ENCODE data around the gene ANTXRL.
"Not testable (repeated sequence)": the region's sequence is repeated elsewhere in the genome, so short reads cannot be mapped to it uniquely, and the experiment has no call there.

ANTXRL gene

DNA sequence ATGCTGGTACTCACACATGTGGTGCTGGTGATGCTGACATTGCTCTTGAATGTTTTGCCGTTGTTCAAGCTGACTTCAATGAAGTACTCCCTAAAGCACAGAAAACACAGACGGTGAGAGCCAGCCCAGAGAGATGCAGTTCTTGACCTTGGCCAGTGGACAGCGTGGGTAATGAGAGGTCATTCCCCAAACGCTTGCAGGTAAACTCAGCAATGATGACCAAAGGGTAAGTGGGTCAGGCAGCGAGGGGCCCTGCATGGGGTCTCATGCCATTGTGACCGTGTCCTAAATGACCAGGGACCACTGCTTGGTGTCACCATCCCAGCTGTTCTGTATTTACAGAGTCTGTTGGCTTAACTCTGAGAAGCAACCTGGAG, 32.8 kb upstream of the ANTXRL start:
- Histone ChIP-seq H3K27me3 (no peaks in the 10 kb centered on the region), H3K36me3 (peaks cover 0 to 10% (median 0%) of the 10 kb centered on the region in 11 experiments; a peak in 2 of 22 replicates), H3K4me3 (no peak overlapping the region), H3K4me1 (peaks cover 0 to 7% (median 0%) of the 10 kb centered on the region in 10 experiments; a peak in 4 of 20 replicates), H3K27ac (no peak overlapping the region), H4K20me1 (peaks cover 0 to 7% (median 0%) of the 10 kb centered on the region in 11 experiments; a peak in 2 of 22 replicates), H3K9me3 (replicated peaks in 1 of 11) (no peaks in the 10 kb centered on the region), H3K4me2 (no peak overlapping the region), H3K9ac (no peak overlapping the region)
- no peak for TF ChIP-seq Cebpa-rat (IDR thresholded peaks at IDR 0.05)

DNA sequence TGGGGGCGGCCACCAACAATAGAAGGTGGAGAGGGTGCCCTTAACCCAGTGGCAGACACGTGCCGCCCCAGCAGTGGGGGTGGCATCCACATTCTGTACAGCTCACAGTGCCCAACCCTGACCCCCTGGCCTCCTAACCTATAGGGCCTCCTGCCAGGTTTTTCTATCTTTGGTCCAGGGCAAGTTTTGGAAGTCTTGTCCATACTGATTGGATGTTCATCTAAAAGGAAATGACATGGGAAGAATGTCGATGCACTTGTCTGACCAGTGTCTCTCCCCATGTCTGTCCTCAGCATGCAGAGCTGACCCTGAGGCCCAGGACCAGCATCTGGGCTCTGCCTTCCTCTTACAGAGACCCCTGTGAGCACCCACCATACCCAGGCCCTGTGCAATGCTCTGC, 32.3 kb upstream of the ANTXRL start:
- H3K27me3 ChIP-seq, result no peaks in the 10 kb centered on the region
- peaks cover 0 to 7% (median 0%) of the 10 kb centered on the region in 10 experiments; a peak in 4 of 20 replicates for H3K4me1 ChIP-seq
- no peak overlapping the region for H3K27ac ChIP-seq
- H4K20me1 ChIP-seq, result peaks cover 0 to 7% (median 0%) of the 10 kb centered on the region in 11 experiments; a peak in 2 of 22 replicates
- no peak overlapping the region for H3K9ac ChIP-seq
- no peak overlapping the region for H3K4me3 ChIP-seq
- peaks cover 0 to 10% (median 0%) of the 10 kb centered on the region in 11 experiments; a peak in 2 of 22 replicates for H3K36me3 ChIP-seq
- no peak for TF ChIP-seq Cebpa-rat (IDR thresholded peaks at IDR 0.05)
- H3K9me3 ChIP-seq (replicated peaks in 1 of 11), result no peaks in the 10 kb centered on the region
- H3K4me2 ChIP-seq, result no peak overlapping the region

DNA sequence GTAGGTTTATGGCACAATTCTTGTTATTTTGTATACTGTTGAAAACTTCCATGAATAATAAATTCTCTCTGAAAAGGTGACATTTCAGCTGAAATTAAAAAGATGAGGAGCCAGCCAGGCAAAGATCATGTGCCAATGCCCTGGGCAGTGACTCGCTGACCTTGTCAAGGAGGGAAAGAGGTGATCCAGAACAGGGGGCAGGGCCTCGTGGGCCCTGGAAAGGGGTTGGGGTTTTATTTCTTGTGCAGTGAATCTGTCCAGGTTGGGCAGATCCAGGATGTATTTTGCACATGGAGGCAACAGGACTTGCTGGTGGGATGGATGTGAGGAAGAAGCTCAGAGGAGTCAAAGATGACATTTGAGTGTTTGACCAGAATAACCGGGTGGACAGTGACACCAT, 31.6 kb upstream of the ANTXRL start:
- not testable (repeated sequence) for H4K20me1 ChIP-seq; H3K9ac ChIP-seq; H3K27me3 ChIP-seq; H3K36me3 ChIP-seq; H3K4me1 ChIP-seq; H3K9me3 ChIP-seq (replicated peaks in 1 of 11); H3K4me2 ChIP-seq; H3K27ac ChIP-seq; H3K4me3 ChIP-seq

DNA sequence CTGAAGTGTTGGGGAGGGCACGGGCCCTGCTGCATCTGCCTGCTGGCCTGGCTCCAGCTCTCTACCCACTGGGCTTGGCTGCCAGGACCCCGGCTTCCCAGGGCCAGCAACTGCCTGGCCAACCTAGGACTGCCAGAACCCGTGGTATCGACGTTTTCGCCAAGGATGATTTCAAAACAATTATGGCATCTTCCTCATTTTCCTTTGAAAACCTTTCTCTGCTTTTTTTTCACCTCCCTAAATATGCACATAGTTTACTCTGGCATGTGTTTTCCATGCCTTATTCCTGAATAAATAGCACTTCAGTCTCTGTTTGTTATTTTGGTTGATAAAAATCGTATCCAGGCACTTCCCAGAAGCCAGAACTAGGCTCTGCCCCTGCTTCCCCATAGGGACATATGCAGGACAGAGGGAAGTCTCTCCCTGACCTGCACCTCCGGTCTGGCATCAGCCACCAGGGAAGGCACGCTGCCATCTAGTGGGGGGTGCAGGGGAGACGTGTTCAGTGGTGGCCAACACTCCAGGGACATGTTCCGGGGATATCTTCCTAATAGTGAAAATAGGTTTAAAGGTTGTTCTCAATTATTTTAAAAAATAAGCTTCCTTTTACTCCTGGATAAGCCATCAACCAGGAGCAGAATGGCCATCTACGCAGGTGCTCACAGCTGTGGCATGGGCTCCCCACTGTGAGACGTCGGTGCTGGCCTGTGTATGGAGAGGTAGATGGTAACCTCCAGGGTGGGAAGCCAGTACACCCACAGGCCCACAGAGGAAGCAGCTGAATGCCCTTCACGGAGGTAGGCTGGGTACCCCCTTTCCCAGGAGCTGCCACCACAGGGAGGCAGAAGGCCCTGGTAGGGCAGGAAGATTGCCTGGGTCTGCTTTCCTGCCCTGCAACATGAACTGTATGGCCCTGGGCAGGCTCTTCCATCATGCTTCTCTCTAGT, 30.7 kb upstream of the ANTXRL start:
- no peak overlapping the region for H3K27ac ChIP-seq
- H3K36me3 ChIP-seq, result peaks cover 0 to 10% (median 0%) of the 10 kb centered on the region in 11 experiments; a peak in 2 of 22 replicates
- no peaks in the 10 kb centered on the region for H3K9me3 ChIP-seq (replicated peaks in 1 of 11)
- H3K4me2 ChIP-seq, result 0 out of 22 replicates have a peak overlapping the region, but pooled peaks of 1 of the 11 experiments have one; percentile 0
- peaks cover 0 to 7% (median 0%) of the 10 kb centered on the region in 10 experiments; a peak in 4 of 20 replicates for H3K4me1 ChIP-seq
- no peak overlapping the region for H3K9ac ChIP-seq
- TF ChIP-seq Cebpa-rat (IDR thresholded peaks at IDR 0.05), result no peak
- no peaks in the 10 kb centered on the region for H3K27me3 ChIP-seq
- peaks cover 0 to 7% (median 0%) of the 10 kb centered on the region in 11 experiments; a peak in 2 of 22 replicates for H4K20me1 ChIP-seq
- no peak overlapping the region for H3K4me3 ChIP-seq

DNA sequence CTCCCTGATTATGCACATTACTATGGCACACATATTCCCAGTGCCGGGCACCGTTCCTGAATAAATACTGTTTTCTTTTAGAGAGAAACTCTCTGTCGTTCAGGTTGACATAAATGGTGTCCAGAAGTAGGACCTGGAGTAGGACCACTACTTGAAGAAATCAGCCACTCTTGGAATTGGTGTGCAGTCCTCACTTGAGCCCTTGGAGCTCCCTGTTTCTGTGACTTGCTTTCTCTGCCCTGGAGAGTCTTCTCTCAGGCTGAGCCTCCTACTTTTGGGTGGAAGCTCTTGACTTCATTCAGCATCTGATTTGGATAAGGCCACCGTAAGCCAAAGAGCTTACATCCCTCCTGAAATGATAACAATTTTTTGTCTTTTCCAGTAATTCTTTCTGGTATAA, 29.7 kb upstream of the ANTXRL start:
- no peak overlapping the region for H3K4me3 ChIP-seq
- no peak for TF ChIP-seq Cebpa-rat (IDR thresholded peaks at IDR 0.05)
- peaks cover 0 to 10% (median 0%) of the 10 kb centered on the region in 11 experiments; a peak in 2 of 22 replicates for H3K36me3 ChIP-seq
- H3K4me2 ChIP-seq, result no peak overlapping the region
- no peak overlapping the region for H3K9ac ChIP-seq
- H3K9me3 ChIP-seq (replicated peaks in 1 of 11), result no peaks in the 10 kb centered on the region
- H3K27ac ChIP-seq, result no peak overlapping the region
- H3K27me3 ChIP-seq, result no peaks in the 10 kb centered on the region
- peaks cover 0 to 7% (median 0%) of the 10 kb centered on the region in 11 experiments; a peak in 2 of 22 replicates for H4K20me1 ChIP-seq
- H3K4me1 ChIP-seq, result peaks cover 0 to 7% (median 0%) of the 10 kb centered on the region in 10 experiments; a peak in 4 of 20 replicates

DNA sequence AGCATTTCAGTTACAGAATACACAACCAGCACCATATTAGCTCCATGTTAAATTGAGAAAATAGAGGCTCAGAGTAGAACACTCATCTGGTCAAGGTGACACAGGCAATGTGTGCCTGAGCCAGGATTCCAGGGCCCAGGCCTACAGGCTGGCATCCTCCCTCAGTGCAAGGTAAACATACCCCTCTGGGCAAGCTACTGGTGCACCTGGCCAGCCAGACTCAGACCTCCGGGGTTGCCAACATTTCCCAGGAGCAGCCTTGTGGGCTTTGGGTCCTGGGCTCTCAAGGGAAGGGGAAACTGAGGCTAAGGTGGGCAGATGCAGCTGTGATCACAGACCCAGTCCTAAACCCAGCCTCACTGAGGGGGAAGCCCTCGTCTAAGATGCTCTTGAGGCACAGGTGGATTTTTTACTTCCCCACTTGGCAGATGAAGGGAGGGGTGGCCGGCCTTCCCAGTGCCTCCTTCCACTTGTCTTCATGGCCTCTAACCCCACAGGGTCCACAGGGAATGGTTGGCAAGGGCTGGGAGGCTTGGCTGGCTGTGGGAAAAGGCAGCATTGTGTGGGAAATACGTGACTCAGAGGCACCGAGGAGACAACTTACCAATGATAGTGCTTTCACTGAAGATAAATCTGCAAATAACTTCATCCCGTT, 23.8 kb upstream of the ANTXRL start:
- not testable (repeated sequence) for H3K9ac ChIP-seq; H3K9me3 ChIP-seq (replicated peaks in 1 of 11); H3K27ac ChIP-seq; H3K4me3 ChIP-seq; H3K27me3 ChIP-seq; H3K36me3 ChIP-seq; H4K20me1 ChIP-seq; H3K4me2 ChIP-seq
- peaks cover 21 to 42% (median 30%) of the 10 kb centered on the region in 10 experiments for H3K4me1 ChIP-seq

DNA sequence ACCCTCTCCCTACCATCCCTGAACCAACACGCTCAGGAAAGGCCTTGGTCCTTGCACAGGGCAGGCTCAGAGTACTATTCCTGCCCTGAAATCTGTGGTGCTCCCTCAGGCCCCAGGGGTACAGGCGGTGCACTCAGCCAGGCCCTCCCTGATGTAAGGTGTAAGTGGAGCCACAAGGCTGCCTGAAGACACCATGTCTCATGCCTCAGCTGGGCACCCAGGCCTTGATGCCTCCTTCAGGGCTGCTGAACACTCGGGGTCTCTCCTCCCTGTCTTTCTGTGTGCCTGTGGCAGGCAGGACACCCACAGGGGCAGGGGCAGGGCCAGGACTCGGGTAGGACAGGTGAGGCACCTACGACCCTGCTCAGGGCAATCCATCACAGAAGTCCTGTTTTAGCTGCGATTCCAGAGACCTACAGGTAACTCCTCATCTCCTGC, 22.9 kb upstream of the ANTXRL start:
- Histone ChIP-seq H3K9me3 (replicated peaks in 1 of 11) (no peaks in the 10 kb centered on the region), H3K36me3 (no peaks in the 10 kb centered on the region), H3K4me2 (no peak overlapping the region), H3K27me3 (no peaks in the 10 kb centered on the region), H3K27ac (no peak overlapping the region), H4K20me1 (peaks cover 0 to 4% (median 0%) of the 10 kb centered on the region in 11 experiments; a peak in 1 of 22 replicates), H3K4me1 (peaks cover 29 to 50% (median 38%) of the 10 kb centered on the region in 10 experiments), H3K4me3 (no peak overlapping the region), H3K9ac (no peak overlapping the region)
- no peak for TF ChIP-seq Cebpa-rat (IDR thresholded peaks at IDR 0.05)

DNA sequence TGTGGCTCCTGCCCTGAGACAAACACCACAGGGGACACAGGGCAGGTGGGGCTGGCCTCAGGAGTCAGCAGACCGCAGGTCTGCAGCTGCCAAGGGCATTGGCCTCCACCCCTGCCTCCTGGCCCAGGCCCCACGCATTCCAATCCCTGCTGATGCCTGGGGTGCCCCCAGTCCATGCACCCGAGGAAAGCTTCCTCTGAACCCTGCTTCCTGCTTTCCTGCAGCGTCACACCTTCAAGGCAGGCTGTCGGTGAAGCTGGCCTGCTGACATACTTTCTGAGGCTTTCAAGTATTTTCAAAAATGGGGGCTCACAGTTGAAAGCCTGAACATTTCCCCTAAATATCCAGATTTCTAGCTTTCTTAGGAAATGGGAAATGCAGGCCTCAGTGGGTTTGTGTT, 22.5 kb upstream of the ANTXRL start:
- Histone ChIP-seq H3K27ac (no peak overlapping the region; a peak in 1 of 22 replicates), H3K4me3 (no peak overlapping the region), H4K20me1 (peaks cover 0 to 4% (median 0%) of the 10 kb centered on the region in 11 experiments; a peak in 1 of 22 replicates), H3K4me1 (peaks cover 34 to 55% (median 43%) of the 10 kb centered on the region in 10 experiments), H3K9me3 (replicated peaks in 1 of 11) (no peaks in the 10 kb centered on the region), H3K9ac (no peak overlapping the region), H3K27me3 (no peaks in the 10 kb centered on the region), H3K4me2 (peak overlapping the region in 1 of 11 experiments; percentile 16; a peak in 1 of 22 replicates), H3K36me3 (no peaks in the 10 kb centered on the region)
- no peak for TF ChIP-seq Cebpa-rat (IDR thresholded peaks at IDR 0.05)

DNA sequence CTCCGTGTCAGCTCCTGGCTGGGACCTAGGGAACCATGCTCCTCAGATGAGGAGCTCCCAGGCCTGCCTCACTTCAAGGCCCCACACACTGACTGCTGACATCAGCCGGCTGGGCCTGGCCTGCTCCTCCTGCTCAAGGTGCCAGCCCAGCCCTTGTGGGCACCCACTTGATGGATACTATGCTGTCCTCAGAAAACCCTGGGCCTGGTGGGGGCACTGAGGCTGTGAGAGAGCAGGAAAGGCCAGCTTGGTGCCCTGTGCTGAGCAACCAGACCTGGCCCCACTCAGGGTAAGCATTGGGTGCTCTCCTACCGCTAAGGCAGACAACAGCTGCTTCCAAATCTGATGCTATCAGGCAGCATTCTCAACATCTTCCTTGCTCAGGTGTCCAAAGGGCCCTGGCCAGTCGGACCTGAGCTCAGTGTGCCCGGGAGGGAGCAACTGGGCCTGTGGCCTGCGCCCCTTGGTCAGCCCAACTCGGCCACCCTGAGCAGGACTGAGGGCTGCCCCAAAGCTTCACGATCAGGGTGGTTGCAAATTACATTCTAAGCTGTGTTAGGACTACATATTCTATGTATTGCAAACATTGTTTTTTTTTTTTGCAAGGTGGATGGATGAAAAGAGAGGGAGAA, 21.9 kb upstream of the ANTXRL start:
- Histone ChIP-seq H3K27ac (no peak overlapping the region; a peak in 1 of 22 replicates), H3K27me3 (no peaks in the 10 kb centered on the region), H3K9me3 (replicated peaks in 1 of 11) (no peaks in the 10 kb centered on the region), H4K20me1 (peaks cover 0 to 4% (median 0%) of the 10 kb centered on the region in 11 experiments; a peak in 1 of 22 replicates), H3K36me3 (no peaks in the 10 kb centered on the region), H3K9ac (no peak overlapping the region), H3K4me3 (no peak overlapping the region), H3K4me2 (peak overlapping the region in 4 of 11 experiments; percentile 16 to 97 (median 92); a peak in 4 of 22 replicates), H3K4me1 (peaks cover 39 to 60% (median 48%) of the 10 kb centered on the region in 10 experiments)
- no peak for TF ChIP-seq Cebpa-rat (IDR thresholded peaks at IDR 0.05)

DNA sequence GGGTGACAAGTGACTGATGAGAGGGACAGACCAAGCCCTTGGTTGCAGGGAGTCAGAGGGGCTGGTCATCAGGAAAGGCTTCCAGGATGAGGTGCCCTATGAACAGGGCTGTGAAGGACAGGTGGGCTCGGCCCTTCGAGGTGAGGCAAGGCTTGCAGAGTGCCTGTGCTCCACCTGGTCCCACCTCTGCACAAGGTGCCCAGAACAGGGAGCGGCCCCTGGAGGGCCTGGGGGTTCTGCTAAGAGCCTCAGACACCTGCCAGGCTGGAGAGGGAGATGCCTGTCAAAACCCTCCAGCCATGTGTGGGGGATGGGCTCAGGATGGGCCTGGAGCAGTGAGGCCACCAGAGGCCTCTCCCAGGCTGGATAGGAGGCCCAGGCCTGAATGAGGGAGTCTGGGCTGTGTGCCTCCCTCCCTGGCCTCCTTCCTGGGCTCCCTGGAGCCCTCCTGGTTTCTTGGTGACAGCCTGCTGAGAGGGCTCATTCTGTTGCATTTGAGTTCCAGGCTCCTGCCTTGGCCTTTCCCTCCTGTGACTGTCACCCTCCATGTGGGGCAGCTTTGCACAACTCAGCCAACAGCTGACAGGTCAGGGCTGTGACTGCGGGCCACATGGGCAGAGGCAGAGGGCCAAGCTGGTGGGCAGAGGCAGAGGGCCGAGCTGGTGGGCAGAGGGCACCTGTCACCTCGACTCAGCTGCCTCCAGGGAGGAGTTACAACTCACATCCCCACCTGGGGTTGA, 21.1 kb upstream of the ANTXRL start:
- not testable (repeated sequence) for H4K20me1 ChIP-seq; H3K36me3 ChIP-seq; H3K9me3 ChIP-seq (replicated peaks in 1 of 11); H3K27me3 ChIP-seq
- peak overlapping the region; percentile 75 to 97 (median 88) for H3K4me2 ChIP-seq
- H3K4me1 ChIP-seq, result peaks cover 43 to 69% (median 56%) of the 10 kb centered on the region in 10 experiments
- H3K9ac ChIP-seq, result peak overlapping the region in 5 of 11 experiments; percentile 20 to 65 (median 55); a peak in 7 of 22 replicates
- peak overlapping the region in 3 of 10 experiments; percentile 25 to 55 (median 38); a peak in 2 of 20 replicates for H3K4me3 ChIP-seq
- H3K27ac ChIP-seq, result peak overlapping the region in 5 of 11 experiments; percentile 47 to 81 (median 60); a peak in 7 of 22 replicates
